ENCODE data around the gene CCDC97. TPM values are rescaled to one million over a fixed set of nuclear protein-coding genes. Genes with fewer than 3 reads are reported as not detected.

Gene CCDC97
- total RNA-seq, 2 donors from 2014 or later: 8.1 to 16.2 TPM

DNA sequence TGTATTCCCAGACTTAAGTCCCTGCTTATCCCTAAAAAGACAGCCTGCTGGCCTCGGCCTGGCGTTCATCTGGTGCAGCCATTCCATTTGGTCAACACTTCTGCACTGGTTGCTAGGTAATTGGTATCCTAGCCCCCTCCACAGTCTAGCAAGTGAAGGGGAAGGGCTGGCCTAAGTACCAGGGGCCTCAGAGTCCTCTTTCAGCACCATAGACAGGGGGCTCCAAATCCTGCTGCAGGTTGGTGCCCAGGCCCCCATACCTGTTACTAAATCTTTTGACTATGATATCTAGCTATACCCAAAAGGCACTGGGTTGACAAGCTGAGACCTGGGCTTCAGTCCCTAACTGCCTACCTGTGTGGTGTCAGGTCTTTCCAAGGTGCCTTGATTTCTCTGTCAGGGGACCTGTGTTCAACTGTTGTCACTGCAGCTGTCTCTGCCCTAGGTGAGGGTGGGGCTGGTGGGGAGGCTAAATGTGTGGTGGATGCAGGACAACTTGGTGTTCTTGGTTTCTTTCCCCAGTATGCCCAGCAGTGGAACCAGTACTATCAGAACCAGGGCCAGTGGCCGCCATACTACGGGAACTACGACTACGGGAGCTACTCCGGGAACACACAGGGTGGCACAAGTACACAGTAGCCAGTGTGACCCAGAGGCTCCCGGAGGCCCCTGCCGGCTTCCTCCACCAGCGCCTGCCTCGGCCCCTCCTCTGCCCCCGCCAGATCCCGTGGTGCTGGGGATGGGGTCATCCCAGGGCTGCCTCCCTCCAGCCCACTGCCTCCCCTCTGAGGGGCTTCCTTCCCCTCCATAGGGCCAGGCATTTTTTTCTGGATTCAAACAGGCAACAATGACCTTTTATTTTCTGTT is 3.8 kb upstream of the CCDC97 start:
- Histone ChIP-seq H3K36me3 (peaks cover 59% of the 10 kb centered on the region), H3K27ac (peak overlapping the region; percentile 1 to 33), H3K27me3 (no peaks in the 10 kb centered on the region), H3K9me3 (no peaks in the 10 kb centered on the region), H3K4me1 (peaks cover 0 to 44% of the 10 kb centered on the region in 2 donors), H3K4me3 (no peak overlapping the region)
- no peak for DNase-seq (ENCODE audit: low spot score)
- TF ChIP-seq, protein P1, sequence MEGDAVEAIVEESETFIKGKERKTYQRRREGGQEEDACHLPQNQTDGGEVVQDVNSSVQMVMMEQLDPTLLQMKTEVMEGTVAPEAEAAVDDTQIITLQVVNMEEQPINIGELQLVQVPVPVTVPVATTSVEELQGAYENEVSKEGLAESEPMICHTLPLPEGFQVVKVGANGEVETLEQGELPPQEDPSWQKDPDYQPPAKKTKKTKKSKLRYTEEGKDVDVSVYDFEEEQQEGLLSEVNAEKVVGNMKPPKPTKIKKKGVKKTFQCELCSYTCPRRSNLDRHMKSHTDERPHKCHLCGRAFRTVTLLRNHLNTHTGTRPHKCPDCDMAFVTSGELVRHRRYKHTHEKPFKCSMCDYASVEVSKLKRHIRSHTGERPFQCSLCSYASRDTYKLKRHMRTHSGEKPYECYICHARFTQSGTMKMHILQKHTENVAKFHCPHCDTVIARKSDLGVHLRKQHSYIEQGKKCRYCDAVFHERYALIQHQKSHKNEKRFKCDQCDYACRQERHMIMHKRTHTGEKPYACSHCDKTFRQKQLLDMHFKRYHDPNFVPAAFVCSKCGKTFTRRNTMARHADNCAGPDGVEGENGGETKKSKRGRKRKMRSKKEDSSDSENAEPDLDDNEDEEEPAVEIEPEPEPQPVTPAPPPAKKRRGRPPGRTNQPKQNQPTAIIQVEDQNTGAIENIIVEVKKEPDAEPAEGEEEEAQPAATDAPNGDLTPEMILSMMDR (IDR thresholded peaks at IDR 0.05): no peak

DNA sequence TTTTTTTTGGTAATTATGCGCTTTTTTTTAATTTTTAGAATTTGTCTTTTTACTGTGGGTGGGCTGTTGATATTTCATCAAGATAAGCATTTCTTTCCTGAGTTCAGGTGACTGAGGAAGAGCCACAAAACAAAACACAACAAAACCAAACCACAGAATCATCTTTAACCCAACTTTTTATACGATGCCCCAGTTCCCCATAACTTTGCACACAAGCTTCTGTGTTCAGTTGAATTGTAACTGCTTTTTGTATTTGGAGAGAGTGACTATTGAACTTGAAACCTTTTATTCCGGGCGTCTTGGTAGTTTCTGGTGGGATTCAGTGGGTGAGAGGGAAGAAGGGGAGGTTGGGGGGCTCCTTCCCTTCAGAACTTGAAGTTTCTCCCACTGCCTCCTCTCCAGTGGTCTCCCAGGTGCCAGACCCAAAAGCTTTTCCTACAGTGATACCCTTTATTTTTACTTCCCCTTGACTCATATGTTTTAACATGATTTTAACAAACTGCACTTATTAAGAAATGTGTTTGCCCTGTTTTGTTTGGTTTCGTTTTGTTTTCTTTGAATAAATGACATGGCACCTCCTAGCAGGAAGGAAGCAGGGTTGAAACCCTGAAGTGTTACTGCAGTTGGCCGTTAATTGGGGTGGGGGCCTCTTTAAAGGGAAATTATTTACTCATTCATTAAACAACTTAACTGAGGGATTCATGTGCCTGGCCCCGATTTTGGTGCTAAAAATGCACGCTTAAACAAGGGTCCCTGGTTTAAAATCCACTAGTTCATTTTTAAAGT is 2.7 kb upstream of the CCDC97 start:
- no peaks in the 10 kb centered on the region for H3K27me3 ChIP-seq
- peak overlapping the region; percentile 96 to 98 for H3K27ac ChIP-seq
- TF ChIP-seq, protein P1 (IDR thresholded peaks at IDR 0.05): no peak
- no peak overlapping the region for H3K4me3 ChIP-seq
- peaks cover 0 to 47% of the 10 kb centered on the region in 2 donors for H3K4me1 ChIP-seq
- peaks cover 49% of the 10 kb centered on the region for H3K36me3 ChIP-seq
- no peak for DNase-seq (ENCODE audit: low spot score)
- H3K9me3 ChIP-seq: no peaks in the 10 kb centered on the region

DNA sequence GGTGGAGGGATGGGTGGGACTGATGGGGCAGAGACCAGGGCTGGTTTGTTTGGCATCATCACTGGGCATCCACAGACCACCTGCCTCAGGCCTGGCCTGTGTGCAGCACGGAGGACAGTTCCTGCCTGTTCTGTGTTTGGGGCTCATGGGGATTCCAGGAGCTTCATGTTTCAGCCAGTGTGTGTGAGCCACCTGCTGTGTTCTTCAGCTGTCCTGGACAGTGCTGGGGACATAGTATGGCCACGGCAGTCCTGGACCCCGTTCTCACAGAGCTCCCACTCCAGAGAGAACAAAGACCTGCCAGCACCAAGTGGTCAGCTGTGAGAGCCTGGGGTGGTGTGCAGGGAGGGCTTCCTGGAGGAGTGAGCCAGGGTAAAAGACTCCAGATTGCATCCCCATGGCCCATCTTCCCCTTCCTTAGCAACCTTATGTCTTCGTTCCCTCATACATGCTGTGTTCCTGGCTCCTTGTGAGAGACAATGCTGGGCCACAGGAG is 2.0 kb upstream of the CCDC97 start:
- DNase-seq (ENCODE audit: low spot score): no peak
- H3K9me3 ChIP-seq: no peaks in the 10 kb centered on the region
- peaks cover 0 to 45% of the 10 kb centered on the region in 2 donors for H3K4me1 ChIP-seq
- peak overlapping the region; percentile 96 to 98 for H3K27ac ChIP-seq
- TF ChIP-seq, protein P1 (IDR thresholded peaks at IDR 0.05): no peak
- peaks cover 47% of the 10 kb centered on the region for H3K36me3 ChIP-seq
- no peak overlapping the region for H3K4me3 ChIP-seq
- no peaks in the 10 kb centered on the region for H3K27me3 ChIP-seq

DNA sequence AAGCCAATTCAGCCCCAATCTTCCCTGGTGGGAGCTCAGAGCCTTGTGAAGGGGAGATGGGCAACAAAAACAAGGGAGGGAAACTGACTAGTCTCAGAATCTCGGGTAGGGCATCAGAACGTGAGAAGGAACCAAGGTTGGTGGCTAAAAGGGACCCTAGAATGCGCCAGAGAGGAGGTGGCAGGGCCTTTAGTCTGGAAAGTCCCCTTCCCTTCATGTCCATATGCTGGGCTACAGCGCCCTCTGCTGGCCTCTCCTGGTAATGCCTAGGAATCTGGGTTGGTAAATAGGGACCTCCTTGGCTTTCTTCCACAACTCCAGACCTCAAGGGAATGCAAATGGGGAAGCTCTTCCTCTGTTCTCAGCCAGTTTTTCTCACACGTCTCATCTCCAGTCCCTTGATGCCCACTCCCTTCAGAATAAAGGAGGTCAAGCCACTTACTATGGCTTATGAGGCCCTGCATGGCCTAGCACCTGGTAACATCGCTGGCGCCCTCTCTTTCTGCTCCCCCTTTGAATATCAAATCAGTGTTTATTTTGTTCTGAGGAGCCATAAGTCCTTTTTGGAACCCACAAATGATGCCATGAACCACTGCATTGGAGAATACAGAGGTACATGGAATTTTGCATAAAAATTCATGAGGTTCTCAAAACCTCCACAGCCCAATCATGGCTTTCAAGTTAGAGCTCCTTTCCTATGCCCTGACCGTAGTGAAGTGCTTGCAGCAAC is 1.4 kb upstream of the CCDC97 start:
- H3K27ac ChIP-seq: peak overlapping the region; percentile 96 to 98
- H3K36me3 ChIP-seq: peaks cover 47% of the 10 kb centered on the region
- H3K27me3 ChIP-seq: no peaks in the 10 kb centered on the region
- TF ChIP-seq, protein P1 (IDR thresholded peaks at IDR 0.05): peak; percentile 92 to 97
- H3K4me1 ChIP-seq: peaks cover 0 to 42% of the 10 kb centered on the region in 2 donors
- peak overlapping the region in 1 of 2 donors; percentile 73 for H3K4me3 ChIP-seq
- DNase-seq (ENCODE audit: low spot score): peak; percentile 97
- H3K9me3 ChIP-seq: no peaks in the 10 kb centered on the region

All from right atrium auricular region (tissue), 2 donors.